Central memory CD4-positive, alpha-beta T cell (primary cell): Measurements from ENCODE around the gene ROBO1.
"Not testable (repeated sequence)": the region's sequence is repeated elsewhere in the genome, so short reads cannot be mapped to it uniquely, and the experiment has no call there.

Experiments used
- DNase-seq: peaks from one replicate; pipeline ENCODE4 v3.0.0; 2022
- total RNA-seq, 3 experiments: gene quantifications; one replicate each; lab custom pipeline; 2026; lab: John Stamatoyannopoulos, UW

ROBO1 gene
- 0 reads per million in 3 experiments for total RNA-seq

DNA sequence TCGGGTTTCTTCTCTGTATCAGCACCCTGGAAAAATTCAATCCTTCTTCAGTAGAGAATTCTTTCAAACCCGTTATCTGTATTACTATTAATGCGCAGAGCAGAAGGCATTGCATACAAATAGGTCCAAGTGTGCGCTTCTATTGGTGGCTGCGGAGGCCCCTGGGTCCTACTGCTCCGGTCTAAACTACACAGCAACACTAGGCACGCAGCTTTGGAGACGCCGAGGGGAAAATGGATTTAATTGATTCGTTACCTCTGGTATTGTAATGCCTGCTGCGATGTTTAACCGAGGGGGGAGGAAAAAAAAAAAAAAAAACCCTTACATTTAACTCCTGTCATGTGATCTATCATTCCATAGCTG is at the start of gene ROBO1:
TSS of gene ROBO1 (minus strand) at position 94 of the 363 bp plus-strand sequence.
- DNase-seq, result no peak

DNA sequence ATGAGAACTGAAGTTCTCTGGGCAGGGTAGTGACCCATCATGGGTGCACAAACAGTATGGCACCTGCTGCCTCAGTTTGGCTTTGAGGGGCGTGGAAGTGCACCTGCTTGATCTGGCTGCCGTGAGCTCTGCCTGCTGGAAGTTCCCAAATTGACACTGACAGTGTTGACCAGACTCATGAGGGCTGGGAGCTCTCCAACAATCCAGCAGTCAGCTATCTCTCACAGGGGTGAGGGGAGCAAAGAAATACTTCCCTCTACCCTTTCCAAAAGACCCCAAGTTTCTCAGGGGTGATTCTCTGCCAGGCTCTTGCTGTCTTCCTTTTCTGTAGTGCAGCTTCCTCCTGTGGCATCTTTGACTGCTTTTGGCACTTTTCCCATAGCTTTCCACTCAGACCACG is 49.4 kb upstream of the ROBO1 start:
- DNase-seq, result no peak

DNA sequence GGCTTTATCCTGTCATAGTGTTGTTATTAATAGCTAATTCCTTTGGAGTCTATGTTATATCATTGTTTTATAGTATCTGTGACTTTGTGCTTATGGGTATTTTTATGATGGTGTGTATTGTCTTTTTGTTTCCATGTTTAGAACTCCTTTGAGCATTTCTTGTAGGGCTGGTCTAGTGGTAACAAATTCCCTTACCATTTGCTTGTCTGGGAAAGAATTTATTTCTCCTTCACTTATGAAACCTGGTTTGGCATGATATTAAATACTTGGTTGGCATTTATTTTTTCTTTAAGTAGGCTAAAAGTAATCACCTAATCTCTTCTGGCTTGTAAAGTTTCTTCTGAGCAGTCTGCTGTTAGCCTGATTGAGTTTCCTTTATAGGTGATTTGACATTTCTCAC is 47.7 kb upstream of the ROBO1 start:
- no peak for DNase-seq

DNA sequence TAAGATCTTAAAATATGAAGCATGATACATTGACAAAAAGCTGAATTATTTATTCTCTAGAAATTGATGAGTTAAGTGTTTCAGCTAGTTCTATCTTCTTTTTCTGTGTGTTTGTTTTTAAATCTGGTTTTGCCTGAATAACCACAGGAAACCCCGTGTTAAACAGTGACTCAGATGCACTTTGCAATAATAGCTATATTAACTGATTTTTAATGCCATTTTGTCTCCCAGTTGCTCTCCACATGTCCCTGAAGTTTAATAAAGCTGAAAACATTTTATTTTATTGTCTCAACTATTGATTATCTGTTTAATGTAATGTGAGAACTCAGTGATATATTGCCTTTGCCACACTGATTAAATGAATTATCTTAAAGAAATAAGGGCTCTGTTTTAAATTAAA is 42.8 kb upstream of the ROBO1 start:
- no peak for DNase-seq

DNA sequence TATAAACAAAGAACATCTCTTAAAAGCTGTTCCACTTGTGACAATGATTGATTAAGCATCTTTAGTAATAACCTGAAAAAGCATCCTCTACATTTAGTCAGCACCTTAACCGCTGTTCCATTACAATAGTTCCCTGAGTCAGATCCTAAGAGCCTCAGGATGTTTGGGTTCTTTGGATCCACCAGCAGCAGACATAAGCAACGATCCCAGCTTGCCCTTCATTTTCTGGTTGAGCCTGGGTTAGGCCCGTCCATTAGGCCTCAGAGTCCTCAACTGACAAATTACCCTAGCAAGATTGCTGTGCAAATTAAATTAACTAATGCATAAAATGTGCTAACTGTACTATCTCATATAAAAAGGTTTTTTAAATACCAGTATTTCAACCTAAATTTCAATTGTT is 42.3 kb upstream of the ROBO1 start:
- no peak for DNase-seq

DNA sequence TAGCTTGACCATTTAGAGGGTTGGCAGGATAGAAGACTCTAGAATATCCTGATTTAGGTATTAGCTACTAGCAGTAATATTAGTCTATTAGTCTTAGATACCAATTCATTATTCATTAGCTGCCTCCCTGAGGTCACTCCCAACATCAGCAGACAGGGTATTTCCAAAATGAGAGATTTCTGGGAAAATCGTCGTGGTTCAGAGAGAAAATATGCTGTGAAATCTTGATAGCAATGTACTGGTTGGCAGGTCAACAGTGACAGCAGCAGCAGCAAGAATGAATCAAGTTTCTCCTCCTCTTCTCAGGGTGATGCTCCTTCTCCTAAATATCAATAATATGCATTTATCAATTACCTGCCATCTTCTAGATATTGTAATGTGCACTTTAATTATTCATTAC is 41.3 kb upstream of the ROBO1 start:
- no peak for DNase-seq

DNA sequence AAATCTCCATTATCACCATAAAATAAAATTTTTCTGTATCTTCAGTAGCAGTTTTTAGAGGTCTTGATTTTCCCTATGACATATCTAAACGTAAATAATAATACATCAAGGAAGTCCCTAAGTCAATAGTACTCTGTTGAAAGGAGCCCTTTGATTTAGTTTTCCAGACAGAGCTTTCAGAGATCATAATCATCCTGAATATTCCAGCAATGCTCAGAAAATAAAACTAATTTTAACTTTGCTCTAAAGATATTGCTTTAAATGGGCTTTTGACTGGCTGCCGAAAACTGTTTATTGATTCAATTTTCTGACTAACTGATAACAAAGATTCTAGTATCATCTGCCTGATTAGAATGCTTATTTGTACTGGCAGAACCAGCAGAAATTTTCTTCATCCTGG is 40.7 kb upstream of the ROBO1 start:
- no peak for DNase-seq

DNA sequence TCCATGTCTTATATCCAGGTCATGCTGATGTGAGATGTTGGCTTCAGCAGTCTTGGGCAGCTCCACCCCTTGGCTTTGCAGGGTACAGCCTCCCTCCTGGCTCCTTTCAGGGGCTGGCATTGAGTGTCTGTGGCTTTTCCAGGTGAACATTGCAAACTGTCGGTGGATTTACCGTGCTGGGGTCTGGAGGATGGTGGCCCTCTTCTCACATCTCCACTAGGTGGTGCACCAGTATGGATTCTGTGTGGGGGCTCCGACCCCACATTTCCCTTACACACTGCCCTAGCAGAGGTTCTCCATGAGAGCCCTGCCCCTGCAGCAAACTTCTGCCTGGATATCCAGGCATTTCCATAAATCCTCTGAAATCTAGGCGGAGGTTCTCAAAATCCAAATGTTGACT is 22.4 kb upstream of the ROBO1 start:
- DNase-seq, result not testable (repeated sequence)

DNA sequence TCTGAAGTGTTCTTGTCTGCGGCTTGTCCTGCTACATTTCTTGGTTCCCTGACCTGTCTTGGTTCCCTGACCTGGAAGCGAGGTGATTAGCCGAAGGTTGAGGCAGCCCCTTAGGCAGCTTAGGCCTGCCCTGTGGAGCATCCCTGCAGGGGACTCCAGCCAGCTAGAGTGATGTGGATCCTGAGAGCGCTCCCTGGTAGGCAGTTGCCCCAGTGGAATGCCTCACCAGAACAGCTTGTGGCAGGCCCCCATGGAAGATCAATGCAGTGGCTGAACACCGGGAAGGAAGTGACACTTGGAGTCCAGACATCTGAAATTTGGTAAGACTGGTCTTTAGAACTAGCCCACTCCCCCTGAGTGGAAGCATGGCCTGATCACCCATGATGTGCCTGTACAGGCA is 5.5 kb upstream of the ROBO1 start:
- no peak for DNase-seq

DNA sequence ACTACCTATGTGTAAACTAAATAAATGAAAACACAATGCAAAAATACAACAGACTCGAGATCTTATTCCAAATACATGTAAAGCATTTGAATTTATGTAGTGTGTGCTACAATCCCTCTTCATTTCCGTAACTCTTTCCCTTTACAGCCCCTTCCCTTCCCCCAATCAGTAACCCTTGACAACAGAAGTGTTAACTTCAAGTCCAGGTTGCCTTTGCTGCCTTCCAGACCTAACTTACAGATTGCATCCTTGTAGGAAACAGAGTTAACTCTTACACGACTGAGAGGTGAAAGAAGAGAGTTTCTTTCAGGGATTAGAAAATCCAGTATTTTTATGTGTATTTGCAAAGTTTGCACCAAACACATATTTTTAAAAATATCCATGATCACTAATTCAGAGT is 1.4 kb upstream of the ROBO1 start:
- no peak for DNase-seq

DNA sequence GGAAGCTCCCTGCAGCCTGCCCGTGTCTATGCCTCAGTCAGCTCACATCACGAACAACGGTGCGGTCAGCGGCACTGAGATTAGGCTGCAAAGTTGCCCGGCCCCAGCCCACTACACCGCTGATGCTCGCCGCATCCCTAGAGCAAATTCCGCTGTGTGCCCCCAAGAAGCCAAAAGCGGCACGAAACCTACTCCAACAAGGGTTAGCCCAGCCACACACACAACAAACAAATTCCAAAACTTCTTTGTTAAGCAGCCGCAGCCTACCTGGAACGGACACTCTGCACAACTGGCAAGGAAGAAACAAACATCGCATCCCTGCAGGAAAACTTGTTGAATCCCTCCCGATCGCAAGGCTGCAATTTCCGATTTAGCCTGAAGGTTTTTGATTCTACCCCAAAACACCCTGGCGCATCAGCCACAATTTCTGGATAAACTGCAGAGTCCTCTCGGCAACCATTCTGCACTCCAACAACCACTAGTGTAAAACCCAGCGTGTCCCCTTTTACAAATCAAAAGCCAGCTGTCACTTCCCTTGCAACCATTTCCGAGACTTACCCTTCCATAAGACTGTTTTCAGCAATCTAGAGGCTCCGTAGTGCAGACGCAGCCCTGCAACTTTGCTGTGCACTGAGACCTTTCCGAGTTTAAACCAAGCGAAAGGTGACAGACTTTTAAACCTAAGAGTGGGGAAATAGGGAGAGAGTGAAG is 449 bp downstream of the ROBO1 start:
- no peak for DNase-seq

DNA sequence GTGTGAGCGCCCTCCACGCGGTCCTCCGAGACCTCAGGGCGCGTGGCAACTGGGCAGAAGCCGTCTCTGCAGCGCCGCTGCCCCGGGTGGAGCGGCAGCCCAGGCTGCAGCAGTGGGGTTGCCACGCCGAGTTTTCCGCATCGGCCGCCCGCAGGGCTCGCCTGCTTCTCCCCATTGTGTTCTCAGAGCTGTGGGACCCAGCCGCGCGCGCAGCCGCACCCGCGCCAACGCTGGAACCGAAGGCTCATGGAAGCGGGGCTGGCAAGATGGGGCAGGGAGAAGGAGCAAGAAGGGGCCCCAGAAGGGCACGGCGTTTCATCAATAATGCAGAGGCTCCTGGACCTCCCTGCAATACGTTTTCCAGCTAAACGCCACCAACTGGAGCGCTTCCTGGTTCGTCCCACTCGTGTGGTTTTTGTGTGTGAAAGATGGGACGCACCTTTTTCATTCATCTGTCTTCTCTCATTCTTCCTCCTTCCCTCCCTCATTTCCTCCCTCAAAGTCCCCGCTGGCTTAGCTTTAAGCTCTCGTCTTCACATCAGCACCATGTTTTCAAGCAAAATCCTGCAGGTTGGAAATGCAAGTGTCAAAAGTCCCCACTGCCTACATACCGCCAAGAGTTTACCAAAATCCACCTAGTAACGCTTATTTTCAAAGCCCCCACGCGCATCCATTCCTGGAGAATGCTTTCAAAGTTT is 1.2 kb downstream of the ROBO1 start:
- DNase-seq, result no peak

DNA sequence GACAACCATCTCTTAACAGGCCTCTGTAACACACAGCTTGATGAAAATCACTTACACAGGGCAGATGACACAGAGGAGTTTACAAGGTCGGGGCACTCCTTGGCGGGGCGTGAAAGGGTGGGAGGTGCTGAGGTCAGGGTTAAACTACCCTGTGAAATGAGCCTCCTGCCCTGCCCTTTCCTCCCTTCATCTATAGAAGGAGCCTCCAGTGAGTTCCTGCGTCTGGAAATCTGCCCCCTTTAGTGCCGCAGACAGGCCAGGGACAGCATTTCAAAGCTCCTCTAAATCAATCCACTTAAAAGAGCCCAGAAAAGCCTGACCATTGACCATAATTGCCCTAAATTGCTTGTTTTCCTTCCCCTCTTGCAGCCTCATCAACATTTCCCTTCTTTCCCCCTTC is 1.9 kb downstream of the ROBO1 start:
- no peak for DNase-seq

DNA sequence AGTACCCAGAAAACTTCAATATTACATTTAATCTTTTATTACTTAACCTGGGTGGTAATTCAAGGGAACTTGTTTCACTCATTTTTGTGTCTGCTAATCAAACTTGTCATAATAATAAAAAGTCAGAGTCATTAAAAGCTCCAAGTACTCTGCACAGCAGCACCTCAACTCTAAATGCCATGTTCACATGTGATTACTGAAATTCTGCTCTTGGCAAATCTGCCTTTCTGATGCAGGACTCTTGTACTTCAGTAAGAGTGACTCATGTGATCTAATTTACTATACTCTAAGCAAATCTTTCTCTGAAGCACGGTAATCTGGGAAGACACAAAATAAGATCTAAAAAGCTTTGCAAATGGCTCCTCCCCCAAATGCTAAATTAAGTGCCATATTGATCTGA is 6.4 kb downstream of the ROBO1 start:
- DNase-seq, result no peak

DNA sequence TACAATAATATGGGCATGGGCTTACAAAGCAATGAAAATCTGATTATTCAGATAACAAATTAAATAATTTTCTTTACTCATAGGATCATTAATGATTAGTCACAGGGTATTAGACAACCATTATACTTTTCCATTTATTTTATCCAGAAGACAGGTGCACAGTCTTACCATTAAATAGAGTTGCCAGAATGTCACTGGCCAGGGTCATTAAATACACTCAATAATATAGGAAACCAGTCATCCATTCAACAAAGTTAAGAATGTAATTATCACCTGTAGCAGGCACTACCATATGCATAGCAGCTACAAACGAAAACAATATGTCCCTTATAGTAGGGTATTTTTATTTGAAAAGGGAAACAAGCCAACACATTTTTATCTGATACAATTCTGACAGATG is 16.1 kb downstream of the ROBO1 start:
- no peak for DNase-seq

DNA sequence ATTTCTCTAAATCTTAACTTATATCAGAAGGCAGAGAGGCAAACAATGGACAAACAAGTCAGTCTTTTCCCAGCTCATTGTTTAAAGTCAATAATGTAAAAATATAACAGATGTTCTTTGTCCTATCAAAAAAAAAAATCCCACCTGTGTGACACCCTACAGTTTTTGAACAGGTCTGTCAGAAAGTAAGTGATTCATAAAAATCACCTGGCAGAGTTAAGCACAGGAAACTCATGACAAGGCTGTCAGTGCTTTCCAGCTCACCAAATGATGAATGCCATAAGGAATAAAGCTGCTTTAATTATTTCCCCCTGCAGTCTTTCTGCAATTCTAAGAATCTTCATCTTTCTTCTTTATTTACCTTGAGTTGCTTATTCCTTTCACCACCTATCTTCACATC is 30.3 kb downstream of the ROBO1 start:
- DNase-seq, result no peak

DNA sequence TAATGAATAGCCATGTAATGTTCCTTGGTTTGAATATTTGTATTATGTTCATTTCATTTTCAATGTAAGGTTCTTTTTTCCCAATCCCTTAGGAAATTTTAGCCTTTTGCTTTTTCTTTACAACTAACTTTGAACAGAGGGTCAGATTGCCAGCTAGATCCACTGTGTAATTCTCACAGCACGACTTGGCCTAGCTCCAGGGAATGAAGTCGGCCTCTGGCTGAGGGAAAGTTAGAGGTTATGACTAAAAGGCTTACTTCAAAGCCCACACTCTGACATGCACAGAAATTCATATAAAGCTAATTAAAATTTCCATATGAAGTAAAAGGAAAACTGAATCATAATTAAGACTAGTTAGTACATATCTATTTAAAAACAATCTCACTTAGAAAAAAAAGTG is 38.7 kb downstream of the ROBO1 start:
- DNase-seq, result no peak

DNA sequence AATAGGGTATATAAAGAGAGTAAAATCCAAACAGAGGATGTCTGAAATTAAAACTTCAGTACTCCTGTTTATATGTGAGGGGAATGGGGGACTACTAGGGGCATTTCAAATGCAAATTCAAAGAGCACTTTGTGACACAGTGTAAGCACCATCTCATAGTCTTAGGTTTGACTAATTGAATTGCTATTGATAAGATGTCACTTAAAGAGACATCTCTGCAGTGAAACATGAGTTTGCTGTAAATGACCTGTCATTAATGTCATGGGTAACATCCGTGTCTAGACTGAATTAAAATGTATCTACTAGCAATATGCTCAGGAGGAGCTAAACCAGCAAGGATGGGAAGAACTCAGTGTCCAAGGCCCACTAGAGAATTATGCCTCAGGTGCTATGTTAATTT is 41.0 kb downstream of the ROBO1 start:
- DNase-seq, result no peak

DNA sequence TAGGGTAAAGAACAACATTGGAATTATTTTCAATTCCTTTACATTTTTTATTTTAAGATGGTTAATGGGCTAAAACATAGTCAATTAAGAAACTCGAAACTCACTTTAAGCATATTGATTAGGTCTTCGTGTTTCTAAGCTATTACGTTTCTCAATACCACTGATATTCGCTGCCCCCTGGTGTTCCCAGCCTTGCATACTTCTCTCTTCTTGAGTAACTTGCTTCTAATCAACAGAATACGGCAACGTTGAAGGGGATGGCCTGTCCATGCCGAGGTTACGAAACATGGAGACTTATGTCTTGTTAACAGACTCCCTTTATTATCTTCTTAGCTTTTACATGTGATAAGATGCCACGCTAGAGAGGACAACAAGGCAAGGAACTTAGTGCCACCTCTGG is 43.6 kb downstream of the ROBO1 start:
- no peak for DNase-seq

DNA sequence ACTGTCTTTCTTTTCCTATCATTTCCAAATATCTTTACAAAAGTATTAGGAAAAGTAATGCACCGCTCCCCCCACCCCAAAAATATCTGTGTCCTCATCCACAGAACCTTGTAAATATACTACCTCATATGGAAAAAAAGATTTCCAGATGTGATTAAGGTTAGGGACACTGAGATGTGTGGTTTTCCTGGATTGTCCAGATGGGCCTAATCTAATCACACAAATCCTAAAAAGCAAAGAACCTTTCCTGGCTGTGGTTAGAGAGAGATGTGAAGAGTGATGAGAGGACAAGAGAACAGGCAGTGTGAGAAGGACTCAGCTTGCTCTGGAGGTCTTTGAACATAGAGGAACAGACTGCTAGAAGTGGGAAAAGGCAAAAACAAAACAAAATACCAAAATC is 77.7 kb downstream of the ROBO1 start:
- DNase-seq, result no peak

DNA sequence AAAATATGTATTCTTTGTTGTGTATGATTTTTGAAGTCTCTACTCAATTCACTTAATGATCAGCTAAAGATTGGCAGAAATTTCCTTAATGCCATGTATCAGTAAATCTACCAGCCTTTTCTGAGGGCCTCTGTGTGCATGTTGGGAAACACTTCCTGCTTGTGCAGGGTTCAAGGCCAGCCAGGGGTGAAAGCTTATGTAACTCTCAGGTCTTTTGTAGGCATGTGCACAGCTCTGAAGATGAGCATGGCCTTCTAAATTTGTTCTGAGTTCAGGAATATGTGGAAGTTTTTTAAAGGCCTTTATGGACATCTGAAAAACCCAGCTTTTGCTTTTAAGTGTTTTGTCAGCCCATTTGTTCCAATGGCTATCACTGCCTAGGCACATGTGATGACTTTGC is 82.7 kb downstream of the ROBO1 start:
- DNase-seq, result no peak

DNA sequence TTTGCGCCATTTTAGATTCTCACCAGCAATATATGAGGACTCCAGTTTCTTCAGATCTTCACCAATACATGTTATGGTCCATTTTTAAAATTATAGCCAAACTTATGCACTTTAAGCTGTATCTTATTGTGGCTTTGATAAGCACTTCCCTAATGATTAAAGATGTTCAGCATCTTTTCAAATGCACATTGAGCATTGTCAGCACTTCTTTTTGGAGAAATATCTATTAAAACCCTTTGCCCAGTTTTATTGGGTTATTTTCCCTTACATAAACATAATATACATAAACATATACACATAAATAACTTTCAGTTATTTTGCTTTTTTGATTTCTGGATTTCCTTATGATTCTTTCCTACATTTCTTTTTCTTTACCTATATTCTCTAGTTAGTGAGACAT is 83.8 kb downstream of the ROBO1 start:
- DNase-seq, result no peak

DNA sequence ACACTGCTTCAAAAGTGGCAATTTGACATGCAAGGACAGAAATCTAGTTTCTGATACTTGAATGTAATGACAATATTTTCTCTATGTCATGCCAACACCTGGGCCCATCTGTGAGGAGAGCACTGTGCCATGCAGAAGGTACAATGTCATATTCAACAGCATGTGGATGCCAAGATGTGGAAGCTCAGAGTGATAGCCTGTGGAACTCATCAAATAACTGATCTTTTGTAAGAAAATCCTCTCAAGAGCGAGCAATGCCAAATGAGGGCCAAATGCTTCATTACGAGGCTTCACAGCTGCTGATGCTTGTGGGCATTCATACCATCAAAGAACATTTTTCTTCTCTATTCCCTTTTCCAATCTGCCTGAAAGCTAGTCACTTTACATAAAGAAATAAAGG is 95.1 kb downstream of the ROBO1 start:
- DNase-seq, result no peak

DNA sequence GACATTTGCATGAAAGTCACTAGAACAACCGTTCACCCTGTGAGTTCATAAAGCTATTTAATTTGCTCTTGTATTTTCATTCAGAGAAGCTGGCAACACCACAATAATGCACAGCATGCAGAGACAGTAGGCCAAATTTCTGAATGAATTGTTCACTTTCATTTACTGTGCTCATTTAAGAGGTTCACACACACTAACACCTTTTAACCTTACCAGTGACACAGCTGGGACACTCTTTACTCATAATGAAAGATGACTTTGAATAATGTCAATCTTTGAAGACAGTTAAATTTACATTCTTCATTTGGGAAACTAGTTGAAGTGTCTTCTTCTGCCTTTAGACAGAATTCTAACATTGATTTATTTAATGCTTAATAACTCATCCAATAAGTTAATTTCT is 95.7 kb downstream of the ROBO1 start:
- DNase-seq, result no peak

DNA sequence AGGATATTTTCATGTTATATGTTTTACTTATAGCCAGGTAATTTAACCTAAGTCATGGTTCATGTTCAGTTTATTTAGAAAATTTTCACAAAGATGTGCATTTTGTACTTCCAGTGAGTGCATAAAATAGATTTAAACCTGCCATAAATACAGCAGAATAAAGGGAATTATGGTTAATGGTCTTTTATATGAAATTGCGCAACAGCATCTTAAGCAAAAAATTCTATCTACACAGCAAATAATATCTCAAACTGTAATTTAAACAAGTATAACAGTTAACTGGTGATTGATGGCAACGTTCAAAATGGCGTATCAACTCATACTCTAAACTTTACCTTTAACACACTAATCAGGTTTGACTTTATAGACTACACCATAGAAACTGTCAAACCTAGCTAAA is 97.6 kb downstream of the ROBO1 start:
- DNase-seq, result no peak
